CD4-positive, alpha-beta T cell treated with Interleukin-17A for 4 hours (primary cell): ENCODE results near the gene DOCK2.

Experiments used
- DNase-seq: peaks from one replicate; pipeline ENCODE4 v3.0.0-alpha.2; 2020; ENCODE audit warnings: mixed read lengths

The DOCK2 gene

DNA sequence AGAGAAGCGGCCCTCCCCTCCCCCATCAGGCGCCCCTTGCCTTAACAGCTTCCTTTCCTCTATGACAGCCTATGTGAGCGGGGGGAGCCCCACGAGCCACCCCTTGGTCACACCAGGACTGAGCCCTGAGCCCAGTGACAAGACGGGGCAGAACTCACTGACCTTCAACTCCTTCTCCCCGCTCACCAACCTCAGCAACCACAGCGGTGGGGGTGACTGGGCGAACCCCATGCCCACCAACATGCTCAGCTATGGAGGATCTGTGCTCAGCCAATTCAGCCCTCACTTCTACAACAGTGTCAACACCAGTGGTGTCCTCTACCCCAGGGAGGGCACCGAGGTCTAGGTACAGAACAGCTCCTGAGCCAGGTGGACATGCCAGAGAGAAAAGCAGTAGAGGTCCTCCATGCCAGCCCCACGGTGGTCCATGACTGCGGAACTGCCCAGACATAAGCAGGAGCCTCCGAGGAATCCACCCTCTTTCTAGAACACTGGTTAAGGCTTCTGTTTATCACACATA is 471.3 kb downstream of the DOCK2 start:
- no peak for DNase-seq

DNA sequence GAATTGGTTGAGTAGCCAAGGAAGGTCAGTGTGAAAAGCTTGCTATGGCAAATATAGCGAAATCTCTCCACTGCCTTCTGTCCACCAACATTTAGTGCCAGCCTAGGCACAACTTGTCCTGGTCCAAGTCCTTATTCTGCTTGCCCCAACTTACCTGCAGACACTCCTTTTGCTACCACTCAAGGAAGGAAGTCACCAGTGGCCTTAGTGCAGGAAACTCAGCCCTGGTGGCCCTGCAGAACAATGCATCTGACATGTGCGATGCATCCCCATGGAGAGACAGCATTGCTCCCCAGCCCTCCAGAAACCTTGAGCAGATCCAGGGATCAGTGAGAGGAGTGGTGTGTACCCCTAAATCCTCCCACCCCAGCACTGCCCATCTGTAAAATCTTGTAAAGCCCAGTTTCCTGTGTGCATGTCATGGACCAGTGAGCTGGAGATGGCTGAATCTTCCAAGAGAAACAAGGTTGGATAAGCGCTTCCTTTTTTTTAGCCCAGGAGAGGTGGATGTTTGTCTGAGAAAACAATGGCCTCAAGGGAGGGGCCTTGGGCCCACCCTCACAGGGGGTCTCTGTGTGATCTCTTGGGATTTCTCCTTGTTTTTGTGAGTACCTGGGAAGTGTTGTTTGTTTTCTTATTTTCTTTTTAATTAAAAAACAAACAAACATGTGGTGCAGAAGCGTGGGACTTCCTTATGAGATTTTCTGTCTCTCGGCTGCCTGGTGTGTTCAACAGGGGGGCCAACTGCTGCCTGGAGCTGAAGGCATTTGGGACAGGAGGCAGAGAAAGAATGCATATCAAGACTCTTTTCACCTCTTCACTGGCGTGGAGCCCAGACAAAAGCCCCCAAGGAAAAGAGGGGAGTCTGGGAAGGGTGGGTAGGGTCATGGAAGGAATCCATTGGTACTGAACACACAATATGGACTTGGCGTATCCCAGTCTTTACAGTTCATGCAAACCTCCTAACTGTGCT is 472.3 kb downstream of the DOCK2 start:
- DNase-seq = no peak

DNA sequence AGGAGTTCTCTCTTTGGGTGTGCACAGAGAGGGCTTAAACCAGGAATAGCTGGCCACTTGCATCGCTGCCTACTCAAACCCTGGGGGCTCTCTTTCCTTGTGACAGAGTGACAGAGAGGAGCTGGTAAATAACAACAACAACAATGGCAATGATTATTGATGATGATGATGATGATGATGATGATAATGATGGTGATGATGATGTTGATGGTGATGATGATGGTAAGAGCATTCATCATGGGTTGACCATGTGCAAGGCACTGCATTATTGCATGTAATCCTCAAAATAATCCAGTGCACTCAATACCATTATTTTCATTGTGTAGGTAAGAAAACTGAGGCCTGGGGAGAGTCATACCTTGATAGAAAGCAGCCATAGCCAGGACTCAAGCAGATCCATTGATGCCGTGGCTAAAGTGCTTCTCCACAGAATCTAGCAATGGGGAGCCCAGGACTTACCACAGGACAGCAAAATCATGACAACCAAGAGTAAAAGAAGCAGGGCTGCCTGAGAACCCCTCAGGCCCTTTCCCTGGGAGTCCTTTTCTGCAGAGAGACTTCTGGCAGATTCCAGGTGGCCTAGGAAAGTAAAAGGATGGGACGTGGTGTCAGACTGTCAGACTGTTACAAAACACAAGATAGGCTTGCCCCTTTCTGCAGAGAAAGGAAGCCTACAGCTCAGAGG is 473.5 kb downstream of the DOCK2 start:
- no peak for DNase-seq

DNA sequence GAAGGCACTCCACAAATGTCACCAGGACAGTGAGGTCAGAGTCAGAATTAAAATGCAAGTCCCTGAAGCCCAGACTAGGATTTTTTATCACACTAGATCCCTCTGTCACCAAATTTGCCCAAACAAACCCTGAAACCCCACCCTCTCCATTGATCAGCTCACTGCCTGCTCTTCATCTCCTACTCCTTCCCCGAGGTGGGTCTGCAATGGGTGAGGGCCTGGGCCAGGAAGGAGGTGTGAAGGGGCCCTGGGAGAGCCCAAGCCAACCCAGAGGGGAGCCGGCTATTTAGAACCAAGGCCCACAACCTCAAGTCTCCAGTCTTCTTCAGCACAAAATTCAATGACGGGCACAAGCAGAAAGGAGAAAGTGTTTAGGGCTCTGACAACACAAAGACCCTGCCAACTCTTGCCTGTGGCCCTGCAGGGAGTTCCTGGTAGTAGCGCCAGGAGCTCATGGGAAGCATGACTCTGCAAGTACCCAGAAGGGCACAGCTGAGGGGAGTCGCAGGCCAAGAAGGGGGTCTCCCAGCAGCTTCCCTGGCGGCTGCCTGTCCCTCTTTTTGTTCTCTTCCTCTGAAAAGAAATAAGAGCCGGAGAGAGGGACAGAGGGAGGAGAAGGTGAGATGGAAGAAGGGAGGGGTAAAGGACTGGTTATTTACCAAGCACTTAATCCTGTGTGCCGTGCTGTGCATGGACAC is 474.2 kb downstream of the DOCK2 start:
- DNase-seq = no peak

DNA sequence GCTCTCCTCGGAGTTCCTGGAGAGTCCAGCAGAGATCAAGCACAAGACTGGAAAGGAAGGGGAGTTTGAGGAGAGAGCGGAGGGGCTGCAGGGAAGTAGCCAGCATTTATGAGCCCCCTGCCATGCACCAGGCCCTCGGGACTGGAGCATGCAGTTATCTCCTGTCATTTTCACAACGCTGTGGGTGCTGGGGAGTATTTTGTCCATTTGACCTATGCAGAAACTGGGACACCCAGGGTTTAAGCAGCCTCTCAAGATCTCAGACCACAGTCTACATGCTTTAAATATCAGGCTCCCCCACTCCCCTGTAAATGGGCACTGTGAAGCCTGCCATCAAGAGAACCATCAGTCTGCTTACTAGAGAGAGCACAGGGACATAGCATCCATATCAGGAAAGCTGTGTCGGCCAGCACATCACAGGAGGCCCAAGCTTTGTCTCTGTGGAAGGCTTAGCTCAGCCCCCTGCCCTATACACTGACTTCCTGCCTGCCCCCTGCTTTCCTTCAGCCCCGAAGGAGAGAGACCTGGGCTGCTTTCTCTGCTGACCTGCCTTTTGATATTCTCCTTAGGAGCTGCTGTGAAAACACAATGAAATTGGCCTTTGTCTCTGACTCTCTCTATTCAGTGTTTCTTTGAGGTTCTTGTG is 475.9 kb downstream of the DOCK2 start:
- DNase-seq = no peak

DNA sequence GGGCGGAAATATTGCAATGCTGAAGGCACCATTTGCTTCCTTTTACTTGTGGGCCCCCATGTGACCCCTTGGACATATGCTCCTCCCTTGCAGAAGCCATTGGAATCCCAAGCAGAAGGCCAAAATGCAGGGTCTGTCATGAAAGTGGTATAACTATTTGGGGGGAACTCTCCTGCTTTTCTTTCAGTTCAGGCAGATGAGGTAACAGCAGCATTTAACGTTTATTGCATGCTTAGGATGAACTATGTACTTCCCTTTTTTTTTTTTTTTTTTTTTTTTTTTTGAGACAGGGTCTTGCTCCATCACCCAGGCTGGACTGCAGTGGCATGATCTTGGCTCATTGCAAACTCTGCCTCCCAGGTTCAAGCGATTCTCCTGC is 476.4 kb downstream of the DOCK2 start:
- no peak for DNase-seq

DNA sequence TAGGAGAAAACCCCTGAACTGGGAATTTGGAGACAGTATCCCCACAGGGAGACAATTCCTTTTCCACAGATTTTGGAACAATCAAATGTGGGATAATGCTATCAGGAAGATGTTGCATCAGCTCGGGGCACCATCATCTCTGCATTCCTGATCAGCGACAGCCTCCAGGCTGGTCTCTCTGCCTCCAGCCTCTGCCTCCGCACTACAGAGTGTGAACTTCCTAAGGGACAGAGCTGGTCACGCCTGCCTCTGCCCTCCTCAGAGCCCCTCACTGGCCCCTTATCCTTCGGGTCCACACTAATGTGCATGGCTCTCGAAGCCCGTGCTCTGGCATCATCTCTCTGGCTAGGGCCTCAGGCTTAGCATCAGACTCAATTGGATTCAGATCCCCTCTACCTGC is 477.2 kb downstream of the DOCK2 start:
- no peak for DNase-seq

DNA sequence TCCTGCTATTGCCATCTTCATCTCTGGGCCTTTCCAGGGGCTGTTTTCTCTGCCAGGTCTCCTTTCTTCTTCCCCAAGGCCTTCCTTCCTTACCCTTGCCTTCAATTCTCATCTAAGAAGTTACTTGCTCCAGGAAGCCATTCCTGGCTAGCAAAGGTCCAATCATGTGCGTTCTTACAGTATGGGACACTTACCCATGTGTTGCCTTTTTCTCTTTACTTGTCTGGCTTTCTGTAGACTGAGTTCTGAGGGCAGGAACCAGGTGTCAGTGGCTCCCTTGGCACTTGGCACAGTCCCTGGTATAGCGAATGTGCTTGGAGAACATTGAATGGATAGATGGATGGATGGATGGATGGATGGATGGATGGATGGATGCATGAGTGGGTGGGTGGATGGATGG is 478.9 kb downstream of the DOCK2 start:
- DNase-seq = no peak

DNA sequence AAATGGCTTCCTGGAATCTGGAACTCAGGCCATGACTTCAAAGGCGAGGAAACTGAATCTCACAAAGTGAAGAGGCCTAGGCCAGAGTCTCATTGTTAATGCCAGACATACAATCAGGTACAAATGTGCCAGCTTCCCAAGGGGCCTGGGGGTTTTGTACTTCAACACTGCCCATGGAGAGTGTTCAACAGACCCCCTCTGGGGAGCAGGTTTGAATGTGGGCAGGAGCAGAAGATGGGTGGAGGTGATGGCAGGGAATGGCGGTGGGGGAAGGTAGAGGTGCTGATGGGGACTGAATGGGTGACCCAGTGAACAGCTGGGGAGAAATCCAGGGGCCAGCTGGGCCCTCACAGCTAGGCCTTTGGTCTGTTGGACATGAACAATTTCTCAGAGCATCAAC is 480.7 kb downstream of the DOCK2 start:
- no peak for DNase-seq

DNA sequence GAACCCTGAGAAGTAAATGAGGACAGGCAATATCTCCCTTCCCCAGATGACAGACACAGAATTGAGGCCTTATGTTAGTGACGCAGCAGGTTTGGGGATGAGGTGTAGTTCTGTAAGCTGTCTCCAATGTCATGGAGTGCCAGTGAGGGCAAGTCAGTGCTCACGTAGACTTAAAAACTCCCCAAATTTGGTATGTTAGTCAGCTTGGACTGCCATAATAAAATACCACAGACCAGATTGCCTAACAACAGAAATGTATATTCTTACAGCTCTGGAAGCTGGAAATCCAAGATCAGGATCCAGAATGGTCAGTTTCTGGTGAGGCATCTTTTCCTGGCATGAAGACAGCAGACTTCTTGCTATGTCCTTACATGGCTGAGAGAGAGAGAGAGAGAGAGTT is 483.5 kb downstream of the DOCK2 start:
- DNase-seq = no peak

DNA sequence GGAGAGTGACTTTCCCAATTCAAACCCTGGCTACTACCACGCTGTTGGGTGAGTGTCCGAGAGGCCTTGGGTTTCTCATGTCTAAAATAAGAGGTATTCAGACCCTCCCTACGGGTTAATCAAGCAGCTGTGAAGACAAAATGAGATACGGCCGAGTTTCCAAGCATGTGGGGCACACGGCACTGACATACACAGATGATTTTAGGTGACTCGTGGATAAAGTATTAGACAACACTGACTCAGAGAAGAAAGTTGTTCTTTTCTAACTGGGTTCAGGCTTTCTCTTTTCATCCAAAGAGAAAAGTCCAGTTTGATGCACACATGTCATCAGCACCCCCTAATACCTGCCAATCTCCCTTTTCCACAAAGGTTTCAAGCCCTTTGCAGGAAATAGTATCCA is 484.2 kb downstream of the DOCK2 start:
- DNase-seq = no peak

DNA sequence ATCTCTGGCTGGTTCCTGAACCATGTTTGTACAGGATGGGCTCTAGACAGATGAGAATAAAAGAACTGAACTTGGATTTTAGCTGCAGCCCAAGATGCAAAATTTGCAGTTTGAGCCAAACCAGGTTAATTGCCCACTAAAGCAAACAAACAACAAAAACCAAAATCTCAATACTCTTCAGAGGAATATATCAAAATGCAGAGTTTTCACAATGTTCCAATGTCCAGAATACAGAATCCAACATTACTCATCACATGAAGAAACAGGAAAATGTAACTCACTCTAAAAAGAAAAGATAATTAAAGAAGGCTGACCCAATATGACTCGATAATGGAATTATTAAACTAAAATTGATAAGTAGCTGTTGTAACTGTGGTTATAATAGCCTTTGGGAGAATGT is 489.0 kb downstream of the DOCK2 start:
- DNase-seq = no peak

DNA sequence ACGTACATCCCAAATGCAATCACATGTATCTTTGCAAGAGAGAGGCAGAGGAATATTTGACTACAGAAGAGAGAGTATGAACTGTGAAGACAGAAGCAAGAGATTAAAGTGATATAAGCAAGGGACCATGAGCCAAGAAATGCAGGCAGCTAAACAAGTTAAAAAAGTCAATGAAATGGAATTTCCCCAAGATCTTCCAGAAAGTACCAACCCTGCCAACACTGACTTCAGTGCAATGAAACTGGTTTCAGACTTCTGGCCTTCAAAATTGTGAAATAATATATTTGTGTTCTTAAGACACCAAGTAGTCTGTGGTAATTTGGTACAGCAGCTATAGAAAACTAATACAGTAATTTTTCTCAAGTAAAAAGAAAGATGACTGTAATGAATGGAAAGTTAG is 489.6 kb downstream of the DOCK2 start:
- no peak for DNase-seq

DNA sequence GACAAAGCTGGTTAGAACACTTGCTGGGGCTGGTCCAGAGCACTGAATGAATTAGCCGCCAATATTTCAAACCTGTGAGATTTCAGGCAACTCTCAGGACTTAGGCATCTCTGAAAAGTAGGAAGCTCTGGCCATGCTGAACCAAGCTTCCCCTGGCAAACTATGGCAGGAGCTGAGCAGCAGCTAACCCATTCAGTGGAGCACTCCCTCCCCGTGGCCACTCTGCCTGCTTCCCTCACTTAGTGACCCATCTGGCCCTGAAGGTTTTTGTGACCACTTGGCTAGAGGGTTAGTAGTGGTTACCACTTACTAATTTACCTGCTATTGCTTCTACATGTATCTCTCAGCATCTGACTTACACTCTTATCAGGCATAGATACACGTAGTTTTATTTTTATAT is 494.2 kb downstream of the DOCK2 start:
- no peak for DNase-seq

DNA sequence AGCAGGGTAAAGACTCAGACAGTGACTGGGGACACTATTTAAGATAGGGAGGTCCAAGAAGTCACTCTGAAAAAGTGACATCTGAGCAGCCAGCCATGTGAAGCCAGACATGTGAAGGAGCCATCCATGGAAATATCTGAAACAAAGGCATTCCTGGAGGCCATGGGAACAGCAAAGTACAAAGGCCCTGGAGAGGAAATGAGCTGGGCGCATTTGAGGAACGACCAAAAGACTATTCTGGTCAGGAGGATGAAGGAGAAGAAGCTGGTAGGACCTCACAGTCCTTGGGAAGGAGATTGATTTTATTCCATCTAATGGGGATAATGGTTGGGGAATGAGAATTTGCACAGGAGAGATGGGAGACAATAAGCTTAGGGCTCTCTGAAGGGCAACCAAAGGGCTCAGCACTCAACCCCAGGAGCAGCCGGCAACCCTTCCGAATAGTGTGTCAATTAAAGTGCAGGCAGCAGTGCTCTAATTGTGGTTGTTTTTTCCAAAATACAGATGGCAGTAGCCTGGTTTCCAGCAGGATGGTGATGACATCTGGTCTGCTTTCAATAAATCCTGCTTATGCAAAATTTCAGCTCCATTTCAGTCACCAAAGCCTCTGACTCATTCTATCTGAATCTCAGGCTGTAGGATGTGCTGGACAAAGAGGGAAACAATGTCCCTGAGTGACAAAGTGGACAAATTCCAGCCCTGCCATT is 495.3 kb downstream of the DOCK2 start:
- no peak for DNase-seq
